CD4-positive, alpha-beta T cell treated with Interleukin-1 beta for 1 hour (primary cell): Measurements from ENCODE around the gene HSPB7.
A peak's percentile ranks its signal among the peaks of the same experiment; 100 is the strongest.

Source experiments
- DNase-seq, 2 donors: peaks; one replicate each; pipeline ENCODE4 v3.0.0-alpha.2; 2020 to 2022

Gene HSPB7

DNA sequence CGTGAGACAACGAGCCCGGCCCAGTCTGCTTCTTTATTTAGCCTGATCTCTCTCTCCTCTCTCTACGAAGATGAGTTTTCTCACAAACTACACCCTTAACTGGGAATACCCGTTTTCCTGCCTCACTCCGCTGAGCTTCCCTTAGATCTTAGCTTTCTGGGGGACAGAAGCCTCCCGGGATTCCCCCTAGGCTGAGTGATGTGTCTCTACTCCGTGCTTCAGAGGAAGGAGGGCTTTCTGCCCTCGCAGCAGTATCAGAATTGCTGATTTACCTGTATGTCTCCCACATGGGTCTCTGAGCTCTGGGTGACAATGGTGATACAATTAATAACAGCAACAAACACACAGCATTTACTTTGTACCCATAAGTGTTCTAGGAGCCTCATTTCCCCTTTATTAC, 43.0 kb downstream of the HSPB7 start:
- no peak for DNase-seq

DNA sequence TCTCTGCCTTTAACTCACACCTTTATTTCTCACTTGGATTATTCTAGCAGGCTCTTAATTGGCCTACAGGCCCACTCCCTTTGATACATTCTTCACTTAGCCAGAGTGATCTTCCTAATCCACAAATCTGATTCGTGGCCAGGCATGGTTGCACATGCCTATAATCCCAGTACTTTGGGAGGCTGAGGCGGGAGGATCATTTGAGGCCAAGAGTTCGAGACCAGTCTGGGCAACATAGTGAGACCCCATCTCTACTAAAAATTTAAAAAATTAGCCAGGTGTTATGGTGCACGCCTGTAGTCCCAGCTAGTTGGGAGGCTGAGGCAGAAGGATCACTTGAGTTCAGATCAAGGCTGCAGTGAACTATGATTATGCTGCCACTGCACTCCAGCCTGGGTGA, 44.1 kb downstream of the HSPB7 start:
- no peak for DNase-seq

DNA sequence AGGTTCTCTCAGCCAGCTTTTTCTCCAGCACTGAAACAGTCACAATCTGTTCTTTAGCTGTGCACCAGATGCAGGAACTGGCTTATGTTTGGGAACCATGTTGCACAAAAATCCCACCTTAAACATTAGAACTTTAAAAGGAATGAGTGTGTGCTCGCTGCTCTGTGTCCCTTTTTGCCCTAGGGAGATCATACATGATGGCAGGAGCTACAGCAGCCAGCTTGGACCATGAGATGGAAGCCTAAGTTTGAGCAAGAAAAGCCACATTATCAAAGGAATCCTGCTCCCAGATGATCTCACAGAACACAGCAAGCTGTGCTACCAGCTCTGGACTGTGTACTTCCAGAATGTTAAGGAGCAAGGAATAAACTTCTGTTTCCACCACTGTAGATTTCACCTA, 45.4 kb downstream of the HSPB7 start:
- no peak for DNase-seq

DNA sequence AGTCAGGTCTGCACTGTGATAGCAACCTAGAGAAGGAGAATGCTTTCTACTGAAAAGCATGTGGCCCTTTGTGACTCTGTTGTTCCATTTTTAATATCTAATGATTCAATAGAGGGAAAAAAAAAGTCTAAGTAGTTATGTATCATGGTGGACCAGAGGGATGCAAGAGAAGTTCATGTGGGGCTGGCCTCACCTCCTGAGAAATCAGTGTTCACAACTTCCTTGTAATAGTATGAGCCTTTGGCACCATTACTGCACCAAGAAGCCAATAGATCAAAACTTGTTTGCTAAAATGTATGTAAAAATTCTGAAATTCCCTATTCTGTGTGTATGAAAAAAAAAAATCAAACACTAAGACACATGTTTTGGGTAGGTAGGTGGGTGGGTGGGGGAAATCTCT, 46.9 kb downstream of the HSPB7 start:
- no peak for DNase-seq

DNA sequence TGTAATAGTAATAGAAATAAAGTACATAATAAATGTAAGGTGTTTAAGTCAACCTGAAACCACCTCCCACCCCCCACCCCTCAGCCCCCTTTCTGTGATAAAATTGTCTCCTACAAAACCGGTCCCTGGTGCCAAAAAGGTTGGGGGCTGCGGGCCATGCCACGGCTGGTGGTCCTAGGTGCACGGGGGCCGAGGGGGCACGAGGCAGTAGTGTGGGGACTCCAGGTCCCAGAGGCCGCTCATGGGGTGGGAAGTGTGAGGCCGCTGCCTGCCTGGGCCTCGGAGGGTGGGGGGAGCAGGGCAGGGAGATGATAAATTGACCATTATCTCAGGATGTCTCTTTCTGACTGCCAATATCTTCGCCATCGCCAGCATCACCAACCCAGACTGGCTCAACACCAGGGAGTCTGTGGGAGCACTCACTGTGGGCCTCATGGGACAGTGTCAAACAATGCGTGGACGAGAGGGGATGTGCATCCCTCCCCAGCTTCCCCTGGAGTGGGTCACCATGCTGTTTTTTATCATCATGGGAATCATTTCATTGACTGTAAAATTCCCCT, 48.4 kb downstream of the HSPB7 start:
- DNase-seq = no peak

DNA sequence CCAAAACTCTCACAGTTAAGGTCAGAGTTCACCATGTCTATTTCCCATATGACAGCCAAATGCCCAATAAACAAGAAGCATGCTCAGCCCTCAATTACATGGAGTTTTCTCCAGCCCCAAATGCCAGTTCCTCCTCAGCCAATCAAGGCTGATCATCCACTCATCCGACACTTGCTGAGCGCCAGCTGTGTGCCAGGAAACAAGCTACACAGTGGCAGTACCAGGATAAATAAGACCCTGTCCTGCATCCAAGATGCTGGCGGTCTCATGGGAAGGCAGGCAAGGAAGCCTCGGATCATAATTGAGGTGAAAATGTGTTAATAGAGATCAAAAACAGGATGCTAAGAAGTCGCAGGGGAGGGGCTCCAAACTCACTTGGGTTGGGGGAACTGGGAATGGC, 49.7 kb downstream of the HSPB7 start:
- DNase-seq = no peak

- DNase-seq = no peak
Measured at GRCh38 chr1:15966956-15967344, 50.9 kb downstream of the HSPB7 start.

- peak; percentile 54 to 74 for DNase-seq
Measured at GRCh38 chr1:15966081-15966955, 51.5 kb downstream of the HSPB7 start.

DNA sequence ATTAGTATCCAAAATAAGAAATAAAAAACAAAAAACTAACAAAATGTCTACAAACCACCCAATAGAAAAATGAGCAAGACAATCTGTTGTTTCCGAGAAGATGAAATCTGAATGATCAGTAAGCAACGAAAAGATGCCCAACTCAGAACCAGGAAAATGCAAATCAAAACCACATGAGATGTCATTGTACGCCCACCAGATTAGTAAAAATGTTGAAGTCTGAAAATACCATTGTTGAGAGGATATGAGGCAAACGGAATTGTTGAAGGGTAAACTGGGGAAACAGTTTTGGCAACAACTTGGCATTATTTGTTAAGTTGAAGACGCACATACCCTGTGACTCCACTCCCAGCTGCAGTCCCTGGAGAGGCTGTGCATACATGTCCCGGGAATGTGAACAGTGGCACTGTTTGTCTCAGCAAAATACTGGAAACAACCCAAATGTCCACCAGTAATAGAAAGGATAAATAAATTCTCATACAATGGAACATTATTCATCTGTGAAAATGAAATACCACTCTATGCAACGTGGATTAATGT, 52.5 kb downstream of the HSPB7 start:
- DNase-seq = no peak
